22Rv1 (cell line): ENCODE results near the gene RNH1.

Experiments
- CTCF ChIP-seq: fragments of 450-650 bp; IDR thresholded peaks from 2 replicates; pipeline ENCODE4 v1.5.1; 2017; ENCODE audit warnings: mild to moderate bottlenecking
- ZFX ChIP-seq: fragments of 450-650 bp; IDR thresholded peaks from 2 replicates; pipeline ENCODE4 v1.6.1; 2017; ENCODE audit warnings: antibody characterized with exemption, borderline replicate concordance

GRCh38 chr11:515131-515530 is 8.1 kb upstream of the RNH1 start:
- TF ChIP-seq CTCF (no peak), ZFX (no peak)
